Measurements from ENCODE around the gene C2CD2. TPM values are rescaled to one million over a fixed set of nuclear protein-coding genes. Genes with fewer than 3 reads are reported as not detected.

C2CD2 gene
- total RNA-seq, 1 donor from 2014 or later, result 15.8 TPM

DNA sequence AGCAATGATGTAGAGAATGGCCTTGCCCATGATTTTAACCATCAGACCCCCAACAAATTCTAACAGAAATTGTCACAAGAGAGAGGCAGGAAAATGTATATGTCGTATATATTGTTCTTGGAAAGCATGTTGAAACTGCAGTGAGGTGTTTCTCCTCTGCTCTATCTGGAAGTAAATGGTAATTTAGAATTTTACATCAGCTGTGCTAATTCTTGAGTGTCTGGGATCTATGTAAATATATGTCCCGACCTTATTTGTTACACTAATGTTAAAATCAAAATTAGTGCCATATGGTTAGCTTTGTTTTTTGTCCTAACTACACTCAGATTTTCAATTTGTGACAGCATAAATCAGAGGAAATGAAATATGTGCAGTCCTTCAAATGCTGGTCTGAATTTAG, 35.9 kb upstream of the C2CD2 start:
- H3K36me3 ChIP-seq (ENCODE audit: control insufficient read depth, insufficient read depth, low read length), result no peaks in the 10 kb centered on the region
- H3K4me3 ChIP-seq (ENCODE audit: low read depth, low read length), result no peak overlapping the region
- DNase-seq (ENCODE audit: low read depth), result no peak
- H3K27me3 ChIP-seq (ENCODE audit: control insufficient read depth, insufficient read depth, low read length), result no peaks in the 10 kb centered on the region
- no peak for TF ChIP-seq CTCF (IDR thresholded peaks at IDR 0.05; ENCODE audit: insufficient read depth, low read length, poor library complexity, severe bottlenecking)

DNA sequence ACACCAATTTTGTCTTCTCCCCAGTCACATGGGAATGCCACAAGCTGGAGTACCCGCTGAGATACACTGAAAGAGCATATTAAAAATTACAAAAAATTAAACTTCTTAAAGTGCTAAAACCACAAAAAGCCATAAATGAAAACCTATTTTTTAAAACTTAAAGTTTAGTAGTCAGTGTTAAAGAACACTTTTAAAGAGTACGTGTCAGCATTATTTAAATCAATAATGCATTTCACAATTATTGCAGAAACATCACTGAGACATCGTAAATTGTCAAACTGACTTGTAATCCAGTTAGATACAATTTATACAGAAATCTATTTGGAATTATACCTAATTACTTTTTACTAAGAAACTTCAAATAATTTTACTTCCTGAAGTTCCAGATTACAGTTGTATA, 33.5 kb upstream of the C2CD2 start:
- DNase-seq (ENCODE audit: low read depth), result no peak
- no peak for TF ChIP-seq CTCF (IDR thresholded peaks at IDR 0.05; ENCODE audit: insufficient read depth, low read length, poor library complexity, severe bottlenecking)
- no peaks in the 10 kb centered on the region for H3K36me3 ChIP-seq (ENCODE audit: control insufficient read depth, insufficient read depth, low read length)
- no peak overlapping the region for H3K4me3 ChIP-seq (ENCODE audit: low read depth, low read length)
- H3K27me3 ChIP-seq (ENCODE audit: control insufficient read depth, insufficient read depth, low read length), result no peaks in the 10 kb centered on the region

- no peak for DNase-seq (ENCODE audit: low read depth)
- Histone ChIP-seq H3K27me3 (ENCODE audit: control insufficient read depth, insufficient read depth, low read length) (no peaks in the 10 kb centered on the region), H3K36me3 (ENCODE audit: control insufficient read depth, insufficient read depth, low read length) (no peaks in the 10 kb centered on the region), H3K4me3 (ENCODE audit: low read depth, low read length) (no peak overlapping the region)
- no peak for TF ChIP-seq CTCF (IDR thresholded peaks at IDR 0.05; ENCODE audit: insufficient read depth, low read length, poor library complexity, severe bottlenecking)
Observed at GRCh38 chr21:41985662-41986416, 32.0 kb upstream of the C2CD2 start.

GRCh38 chr21:41983229-41983628, 29.4 kb upstream of the C2CD2 start:
- no peaks in the 10 kb centered on the region for H3K36me3 ChIP-seq (ENCODE audit: control insufficient read depth, insufficient read depth, low read length)
- no peak overlapping the region for H3K4me3 ChIP-seq (ENCODE audit: low read depth, low read length)
- no peak for DNase-seq (ENCODE audit: low read depth)
- H3K27me3 ChIP-seq (ENCODE audit: control insufficient read depth, insufficient read depth, low read length), result no peaks in the 10 kb centered on the region
- TF ChIP-seq CTCF (IDR thresholded peaks at IDR 0.05; ENCODE audit: insufficient read depth, low read length, poor library complexity, severe bottlenecking), result no peak

- Histone ChIP-seq H3K27me3 (ENCODE audit: control insufficient read depth, insufficient read depth, low read length) (no peaks in the 10 kb centered on the region), H3K36me3 (ENCODE audit: control insufficient read depth, insufficient read depth, low read length) (no peaks in the 10 kb centered on the region), H3K4me3 (ENCODE audit: low read depth, low read length) (no peak overlapping the region)
- DNase-seq (ENCODE audit: low read depth), result no peak
- no peak for TF ChIP-seq CTCF (IDR thresholded peaks at IDR 0.05; ENCODE audit: insufficient read depth, low read length, poor library complexity, severe bottlenecking)
Observed at GRCh38 chr21:41980561-41980960, 26.7 kb upstream of the C2CD2 start.

Data from kidney epithelial cell (primary cell).